HCT116 (cell line): ENCODE data around the gene PYCR2.

Source experiments
- CEBPB ChIP-seq: IDR thresholded peaks from 2 replicates; pipeline ENCODE4 v1.6.1; 2012; ENCODE audit warnings: low read depth
- CTCF ChIP-seq, 3 experiments: fragments of 200-600 bp in 1 of 3; sonication (generic) in 1 of 3; IDR thresholded peaks in 2 of 3; conservative IDR thresholded peaks in 1 of 3; 2 replicates each; pipeline ENCODE4 v1.5.1; 2012 to 2017; ENCODE audit warnings: low read depth in 2 of 3, low read length in 2 of 3, antibody characterized with exemption in 1 of 3, borderline replicate concordance in 1 of 3, control low read depth in 1 of 3, mild to moderate bottlenecking in 1 of 3, mixed read lengths in 1 of 3, mixed run types in 1 of 3, moderate library complexity in 1 of 3; ENCODE audit not compliant: insufficient read depth in 1 of 3
- MAX ChIP-seq: IDR thresholded peaks from 2 replicates; pipeline ENCODE4 v1.6.1; 2012

GRCh38 chr1:225896937-225897549 lies 27.0 kb downstream of the PYCR2 start:
- no peak for TF ChIP-seq MAX
- no peak for TF ChIP-seq CTCF (IDR thresholded peaks at IDR 0.05 in 2 of 3, conservative IDR thresholded peaks at IDR 0.05 in 1 of 3; ENCODE audit: borderline replicate concordance in 1 of 3, insufficient read depth in 1 of 3, low read depth in 2 of 3, low read length in 2 of 3)
- TF ChIP-seq CEBPB = no peak
